GM10248 (cell line): ENCODE results near the gene RIPPLY1.

Source experiments
- CTCF ChIA-PET: fragments of 300-600 bp; sonication (Branson Sonifier 250); formaldehyde crosslinking; extraction: SDS; loops from one replicate; lab custom pipeline; 2021; ENCODE audit warnings: antibody characterized with exemption; lab: Yijun Ruan, JAX
- POLR2A ChIA-PET: fragments of 350-650 bp; sonication (Branson Sonifier 250); formaldehyde crosslinking; extraction: SDS; loops from one replicate; lab custom pipeline; 2020; ENCODE audit warnings: antibody characterized with exemption; lab: Yijun Ruan, JAX
- DNase-seq: peaks from one replicate; pipeline ENCODE4 v3.0.0; 2012; ENCODE audit errors: extremely low spot score
- CTCF ChIP-seq: IDR thresholded peaks from 2 replicates; pipeline ENCODE4 v1.5.1; 2012; ENCODE audit warnings: mild to moderate bottlenecking, low read depth; ENCODE audit errors: extremely low read depth, missing control alignments, control extremely low read depth

The RIPPLY1 gene

GRCh38 chrX:106921637-106922036, 18.5 kb upstream of the RIPPLY1 start:
- ChIA-PET CTCF (no interaction called here), POLR2A (no interaction called here)
- TF ChIP-seq CTCF: no peak
- no peak for DNase-seq

- no peak for DNase-seq
- ChIA-PET CTCF (no interaction called here), POLR2A (no interaction called here)
- TF ChIP-seq CTCF: no peak
These were observed 16.9 kb upstream of the RIPPLY1 start, which contains the start of gene CLDN2 for GRCh38 chrX:106919932-106920452. Gene CLDN2 (plus strand): TSS chrX:106920402. CDS start chrX:106928229, 7,827 bp downstream.

DNA sequence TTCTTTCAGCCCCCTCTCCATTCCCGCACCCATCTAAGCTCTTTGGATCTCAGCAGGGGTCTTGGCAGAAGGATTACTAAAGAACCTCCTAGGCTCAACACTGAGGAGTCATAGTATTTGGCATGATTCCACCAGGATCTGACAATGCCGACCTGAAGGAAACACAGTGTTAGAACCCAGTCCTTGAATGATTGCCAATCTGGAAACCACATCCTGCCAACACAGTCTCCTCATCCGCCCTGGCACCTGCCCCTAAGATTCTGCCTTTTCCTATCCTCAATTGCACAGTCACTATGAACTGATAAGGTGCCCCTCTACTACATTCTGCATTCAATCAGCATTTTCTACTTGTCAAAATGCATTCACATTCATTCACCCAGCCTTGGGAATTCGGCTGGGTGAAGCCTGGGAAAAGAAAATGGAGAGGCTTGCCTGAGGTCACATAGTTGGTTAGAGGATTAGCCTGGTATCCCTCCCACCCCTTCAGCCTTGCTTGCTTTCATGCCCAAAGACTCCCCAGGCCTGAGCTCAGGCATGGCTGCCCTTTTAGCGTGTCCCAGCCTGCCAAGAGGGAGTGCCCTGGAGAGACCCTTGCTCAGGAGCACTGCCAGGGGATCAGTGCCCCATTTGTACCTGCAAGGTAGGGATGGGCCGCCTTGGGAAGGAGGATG, 14.8 kb upstream of the RIPPLY1 start:
- DNase-seq: no peak
- ChIA-PET POLR2A (no interaction called here), CTCF (no interaction called here)
- no peak for TF ChIP-seq CTCF

DNA sequence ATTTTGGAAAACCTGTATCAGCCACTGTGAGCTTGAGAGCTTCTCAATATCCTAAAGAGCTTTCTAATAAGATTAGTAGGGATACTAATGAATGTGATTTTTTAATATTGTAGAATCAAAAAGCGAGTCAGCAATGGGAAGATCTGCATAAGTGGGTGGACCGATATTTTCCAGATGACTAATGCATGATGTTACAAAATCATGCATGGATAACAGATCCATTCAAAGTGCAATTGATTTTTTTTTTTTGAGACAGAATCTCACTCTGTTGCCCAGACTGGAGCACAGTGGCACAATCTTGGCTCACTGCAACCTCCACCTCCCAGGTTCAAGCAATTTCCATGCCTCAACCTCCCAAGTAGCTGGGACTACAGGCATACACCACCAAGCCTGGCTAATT, 9.7 kb upstream of the RIPPLY1 start:
- ChIA-PET POLR2A (no interaction called here), CTCF (no interaction called here)
- TF ChIP-seq CTCF: no peak
- no peak for DNase-seq

- ChIA-PET POLR2A (no interaction called here), CTCF (no interaction called here)
- DNase-seq: no peak
- TF ChIP-seq CTCF: no peak
These were observed 3.2 kb upstream of the RIPPLY1 start for GRCh38 chrX:106906361-106906760.

- no peak for TF ChIP-seq CTCF
- no peak for DNase-seq
- ChIA-PET POLR2A (no interaction called here), CTCF (interaction anchor here (0.9 kb wide), 1 partner anchor 11 kb away, joined by 4 read pairs; no protein-coding TSS in a partner anchor)
These were observed 2.0 kb upstream of the RIPPLY1 start for GRCh38 chrX:106905064-106905708.
